HepG2 (cell line): ENCODE measurements around the gene GSG1. TPM values are rescaled to one million over a fixed set of nuclear protein-coding genes. Genes with fewer than 3 reads are reported as not detected.

Source experiments
- ATAC-seq: fragments of 200-7000 bp; cut with Tn5 transposase; 3 replicates; pipeline ENCODE4 v1.9.1; 2020; ENCODE audit warnings: mild to moderate bottlenecking, moderate library complexity
- BruUV-seq: library from RNA; stranded (reverse); fragments of 400-500 nt; replicated peaks from 2 replicates; lab custom pipeline; 2021; lab: Mats Ljungman, UMichigan
- CTCF ChIA-PET: fragments of 300-600 bp; formaldehyde crosslinking; extraction: SDS; loops from one replicate; lab custom pipeline; 2021; ENCODE audit warnings: low total read pairs, inconsistent platforms, low intra/inter-chr PET ratio; lab: Yijun Ruan, JAX
- POLR2A ChIA-PET: fragments of 350-600 bp; sonication (Branson Sonifier 250); formaldehyde crosslinking; loops from one replicate; lab custom pipeline; 2020; ENCODE audit warnings: antibody characterized with exemption, inconsistent platforms; lab: Yijun Ruan, JAX
- DNase-seq: peaks from one replicate; pipeline ENCODE4 v3.0.0-alpha.2; 2015; ENCODE audit warnings: low spot score
- FAIRE-seq: peaks from 3 replicates; lab custom pipeline; 2011; peaks lifted over from hg19 to GRCh38; lab: Jason Lieb, UNC
- H2AFZ ChIP-seq: one replicate; pipeline ENCODE4 v1.6.1; 2011; ENCODE audit warnings: low read length, inconsistent platforms
- H3K27ac ChIP-seq: fragments of 300-600 bp; 3 replicates; pipeline ENCODE4 v1.8.0; 2011; ENCODE audit warnings: mixed run types, mild to moderate bottlenecking, mixed read lengths, low read length, inconsistent platforms; ENCODE audit not compliant: insufficient read depth; ENCODE audit errors: extremely low read length
- H3K27me3 ChIP-seq, 2 experiments: fragments of 200-600 bp in 1 of 2; 2 replicates in 1 of 2; 3 replicates in 1 of 2; pipeline versions ENCODE4 v1.6.0 to v1.8.0; 2011; ENCODE audit warnings: low read length in 2 of 2, mild to moderate bottlenecking in 2 of 2, moderate library complexity in 2 of 2, inconsistent platforms in 1 of 2; ENCODE audit not compliant: insufficient read depth in 2 of 2, control insufficient read depth in 1 of 2
- H3K36me3 ChIP-seq, 2 experiments: fragments of 200-600 bp in 1 of 2; replicated peaks in 1 of 2; 2 replicates in 1 of 2; 3 replicates in 1 of 2; pipeline versions ENCODE4 v1.5.1 to v1.8.0; 2011; ENCODE audit warnings: low read length in 2 of 2, inconsistent platforms in 1 of 2; ENCODE audit not compliant: insufficient read depth in 2 of 2, control insufficient read depth in 1 of 2
- H3K4me1 ChIP-seq: 2 replicates; pipeline ENCODE4 v1.5.1; 2012; ENCODE audit warnings: low read length, inconsistent platforms; ENCODE audit not compliant: insufficient read depth
- H3K4me2 ChIP-seq: 2 replicates; pipeline ENCODE4 v1.6.0; 2011; ENCODE audit warnings: low read depth, low read length, inconsistent platforms
- H3K4me3 ChIP-seq, 3 experiments: fragments of 200-600 bp in 1 of 3; sonication (generic), shearing (Covaris generic) in 1 of 3; replicated peaks in 1 of 3; 2 replicates each; pipeline ENCODE4 v1.5.1; 2011 to 2016; ENCODE audit warnings: low read length in 3 of 3, inconsistent platforms in 2 of 3, low read depth in 2 of 3, mild to moderate bottlenecking in 2 of 3, control low read depth in 1 of 3, mixed read lengths in 1 of 3; ENCODE audit not compliant: insufficient read depth in 1 of 3
- H3K79me2 ChIP-seq: one replicate; pipeline ENCODE4 v1.6.1; 2011; ENCODE audit warnings: low read length, inconsistent platforms; ENCODE audit not compliant: insufficient read depth
- H3K9ac ChIP-seq: 2 replicates; pipeline ENCODE4 v1.6.0; 2011; ENCODE audit warnings: mild to moderate bottlenecking, low read depth, low read length, inconsistent platforms; ENCODE audit not compliant: insufficient read depth
- H3K9me3 ChIP-seq: 2 replicates; pipeline ENCODE4 v1.5.1; 2012; ENCODE audit warnings: mild to moderate bottlenecking, low read length
- H4K20me1 ChIP-seq: 2 replicates; pipeline ENCODE4 v1.6.0; 2011; ENCODE audit warnings: inconsistent platforms, mild to moderate bottlenecking, low read length, moderate library complexity; ENCODE audit not compliant: insufficient read depth
- ETV6 ChIP-seq: sonication (generic); formaldehyde crosslinking; conservative IDR thresholded peaks from 2 replicates; pipeline ENCODE4 v1.4.0; 2020; ENCODE audit warnings: missing genetic modification reagents
- MXD4 ChIP-seq: IDR thresholded peaks from 2 replicates; pipeline ENCODE4 v1.6.1; 2016; ENCODE audit warnings: mild to moderate bottlenecking, missing biosample characterization, missing genetic modification reagents
- RCOR2 ChIP-seq: IDR thresholded peaks from 2 replicates; pipeline ENCODE4 v1.6.1; 2016; ENCODE audit warnings: missing biosample characterization, missing genetic modification reagents
- ZNF432 ChIP-seq: sonication (generic); formaldehyde crosslinking; IDR thresholded peaks from 2 replicates; pipeline ENCODE4 v1.5.0; 2020; ENCODE audit warnings: missing genetic modification reagents, mild to moderate bottlenecking, borderline replicate concordance
- ZNF546 ChIP-seq: sonication (generic); formaldehyde crosslinking; conservative IDR thresholded peaks from 2 replicates; pipeline ENCODE4 v1.8.1; 2023; ENCODE audit warnings: mild to moderate bottlenecking, missing genetic modification reagents
- WGBS: methylation state at CpG from one replicate; pipeline ENCODE4 v1.1.6; 2017; ENCODE audit warnings: low lambda C conversion rate; 5-methylcytosine and 5-hydroxymethylcytosine counted together
- in situ Hi-C: cut with HindIII; loops from 2 replicates; pipeline ENCODE4 v1.10.0; 2017; ENCODE audit warnings: low pct_unique_long_range_greater_than_20kb; ENCODE audit not compliant: extremely low pct_ligation_motif_present
- intact Hi-C: fragments of 100-400 bp; cut with micrococcal nuclease; formaldehyde crosslinking; loops from one replicate; pipeline ENCODE4 v1.10.0; 2022; ENCODE audit not compliant: unreplicated experiment
- polyA plus RNA-seq, 8 experiments: library from polyadenylated mRNA; depleted of rRNA in 3 of 8; stranded (reverse) in 7 of 8; unstranded in 1 of 8; fragments of >200 nt; fragmentation: Illumina TruSeq in 4 of 8; extraction: Trizol in 4 of 8; gene quantifications; 2 replicates each; pipeline versions ENCODE4 v1.2.1 to v1.2.3, GENCODE V29; 2011 to 2016; ENCODE audit warnings: low read depth in 4 of 8, missing spikeins in 1 of 8, mixed read lengths in 1 of 8; ENCODE audit not compliant: insufficient read depth in 1 of 8
- total RNA-seq, 5 experiments: library from RNA; depleted of rRNA; stranded (reverse); fragments of >200 nt; fragmentation: Illumina TruSeq; extraction: Trizol; gene quantifications; 2 replicates each; pipeline ENCODE4 v1.2.3, GENCODE V29; 2016; ENCODE audit warnings: low read depth in 1 of 5
- TF ChIP-seq, protein P1 (sequence below): sonication (generic); formaldehyde crosslinking; IDR thresholded peaks from 2 replicates; pipeline ENCODE4 v1.4.0; 2020; ENCODE audit warnings: mild to moderate bottlenecking, missing genetic modification reagents

Gene GSG1
- total and polyA plus RNA-seq, 2 of the 13 experiments (the other 11 are each of a cell fraction or from before 2014, with no cell fraction given) = not detected

DNA sequence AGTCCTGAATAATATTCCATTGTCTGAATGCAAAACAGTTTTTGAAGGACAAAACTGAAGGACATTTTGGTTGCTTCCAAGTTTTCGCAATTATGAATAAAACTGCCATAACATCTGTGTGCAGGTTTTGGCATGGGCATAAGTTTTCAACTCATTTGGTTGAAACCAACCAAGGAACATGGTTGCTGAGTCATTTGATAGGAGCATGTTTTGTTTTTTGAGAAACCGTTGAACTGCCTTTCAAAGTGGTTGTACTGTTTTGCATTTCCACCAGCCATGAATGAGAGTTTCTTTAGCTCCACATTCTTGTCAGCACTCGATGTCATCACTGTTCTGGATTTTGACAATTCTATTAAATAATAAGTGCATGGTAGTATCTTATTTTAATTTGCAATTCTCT, 23.0 kb upstream of the GSG1 start:
- H2AFZ ChIP-seq = no peak overlapping the region
- no TSS peak for BruUV-seq
- H3K4me2 ChIP-seq = no peak overlapping the region
- H3K4me1 ChIP-seq = no peaks in the 10 kb centered on the region
- no peaks in the 10 kb centered on the region for H3K79me2 ChIP-seq
- WGBS = 26% methylated on average over 3 of the region's 3 CpGs
- CTCF ChIA-PET = no interaction called here
- ATAC-seq (no peak), DNase-seq (no peak), FAIRE-seq (no peak)
- intact Hi-C loops = no loop called here
- H3K4me3 ChIP-seq = no peak overlapping the region
- POLR2A ChIA-PET = no interaction called here
- no peak overlapping the region for H3K27ac ChIP-seq
- no peaks in the 10 kb centered on the region; the same call in 1 of the 2 replicates for H4K20me1 ChIP-seq
- TF ChIP-seq ZNF546 (no peak), ZNF432 (CRISPR knock-in tag) (no peak), RCOR2 (CRISPR knock-in tag) (no peak), ETV6 (no peak), MXD4 (CRISPR knock-in tag) (no peak)
- peaks cover 2 to 30% of the 10 kb centered on the region in 2 experiments; a peak in 2 of 5 replicates for H3K27me3 ChIP-seq
- H3K9me3 ChIP-seq = no peaks in the 10 kb centered on the region
- H3K9ac ChIP-seq = no peak overlapping the region
- H3K36me3 ChIP-seq = no peaks in the 10 kb centered on the region
- in situ Hi-C loops = no loop called here

DNA sequence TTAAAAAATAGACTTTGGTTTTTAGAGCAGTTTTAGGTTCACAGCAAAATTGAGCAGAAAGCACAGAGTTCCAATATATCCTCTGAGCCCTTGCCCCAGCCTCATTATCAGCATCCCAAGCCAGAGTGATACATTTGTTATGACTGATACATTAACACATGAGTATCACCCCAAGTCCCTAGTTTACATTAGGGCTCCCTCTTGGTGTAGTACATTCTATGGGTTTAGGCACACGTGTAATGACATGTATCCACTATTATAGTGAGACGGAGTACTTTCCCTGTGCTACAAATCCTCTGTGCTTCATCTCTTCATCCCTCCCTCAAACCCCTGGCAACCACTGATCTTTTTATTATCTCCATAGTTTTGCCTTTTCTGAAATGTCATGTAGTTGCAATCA, 22.5 kb upstream of the GSG1 start:
- Histone ChIP-seq H3K27me3 (peaks cover 2 to 27% of the 10 kb centered on the region in 2 experiments; a peak in 2 of 5 replicates), H3K4me2 (no peak overlapping the region), H4K20me1 (no peaks in the 10 kb centered on the region; the same call in 1 of the 2 replicates), H3K36me3 (no peaks in the 10 kb centered on the region), H3K4me1 (no peaks in the 10 kb centered on the region), H2AFZ (no peak overlapping the region), H3K9ac (no peak overlapping the region), H3K9me3 (no peaks in the 10 kb centered on the region), H3K27ac (no peak overlapping the region), H3K4me3 (no peak overlapping the region), H3K79me2 (no peaks in the 10 kb centered on the region)
- TF ChIP-seq, protein P1, sequence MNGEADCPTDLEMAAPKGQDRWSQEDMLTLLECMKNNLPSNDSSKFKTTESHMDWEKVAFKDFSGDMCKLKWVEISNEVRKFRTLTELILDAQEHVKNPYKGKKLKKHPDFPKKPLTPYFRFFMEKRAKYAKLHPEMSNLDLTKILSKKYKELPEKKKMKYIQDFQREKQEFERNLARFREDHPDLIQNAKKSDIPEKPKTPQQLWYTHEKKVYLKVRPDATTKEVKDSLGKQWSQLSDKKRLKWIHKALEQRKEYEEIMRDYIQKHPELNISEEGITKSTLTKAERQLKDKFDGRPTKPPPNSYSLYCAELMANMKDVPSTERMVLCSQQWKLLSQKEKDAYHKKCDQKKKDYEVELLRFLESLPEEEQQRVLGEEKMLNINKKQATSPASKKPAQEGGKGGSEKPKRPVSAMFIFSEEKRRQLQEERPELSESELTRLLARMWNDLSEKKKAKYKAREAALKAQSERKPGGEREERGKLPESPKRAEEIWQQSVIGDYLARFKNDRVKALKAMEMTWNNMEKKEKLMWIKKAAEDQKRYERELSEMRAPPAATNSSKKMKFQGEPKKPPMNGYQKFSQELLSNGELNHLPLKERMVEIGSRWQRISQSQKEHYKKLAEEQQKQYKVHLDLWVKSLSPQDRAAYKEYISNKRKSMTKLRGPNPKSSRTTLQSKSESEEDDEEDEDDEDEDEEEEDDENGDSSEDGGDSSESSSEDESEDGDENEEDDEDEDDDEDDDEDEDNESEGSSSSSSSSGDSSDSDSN (CRISPR knock-in tag) = no peak
- no TSS peak for BruUV-seq
- ChIA-PET CTCF (no interaction called here), POLR2A (no interaction called here)
- intact Hi-C loops (no loop called here), in situ Hi-C loops (no loop called here)
- ATAC-seq (no peak), DNase-seq (no peak), FAIRE-seq (no peak)
- 16% methylated on average over 2 of the region's 2 CpGs for WGBS
